IMR-90 (cell line): ENCODE results near the gene WDR48.

Experiments
- BHLHE40 ChIP-seq: fragments of 150-350 bp; IDR thresholded peaks from 2 replicates; pipeline ENCODE4 v1.6.1; 2016; ENCODE audit warnings: mild to moderate bottlenecking, low read depth, low read length
- CEBPB ChIP-seq: IDR thresholded peaks from 2 replicates; pipeline ENCODE4 v1.6.1; 2012; ENCODE audit warnings: low read depth, low read length, improper control_type of control experiment
- CHD1 ChIP-seq: IDR thresholded peaks from 2 replicates; pipeline ENCODE4 v1.6.1; 2012; ENCODE audit warnings: low read depth, low read length, improper control_type of control experiment
- FOS ChIP-seq: fragments of 150-350 bp; IDR thresholded peaks from 2 replicates; pipeline ENCODE4 v1.6.1; 2016; ENCODE audit warnings: low read depth, low read length
- MAFK ChIP-seq: IDR thresholded peaks from 2 replicates; pipeline ENCODE4 v1.6.1; 2012; ENCODE audit warnings: low read depth, low read length, improper control_type of control experiment
- MAZ ChIP-seq: IDR thresholded peaks from 2 replicates; pipeline ENCODE4 v1.6.1; 2012; ENCODE audit warnings: low read depth, mild to moderate bottlenecking, low read length, improper control_type of control experiment, moderate library complexity, borderline replicate concordance
- MXI1 ChIP-seq: IDR thresholded peaks from 2 replicates; pipeline ENCODE4 v1.6.1; 2012; ENCODE audit warnings: low read depth, mild to moderate bottlenecking, low read length, moderate library complexity, borderline replicate concordance
- NFE2L2 ChIP-seq: fragments of 150-350 bp; IDR thresholded peaks from 2 replicates; pipeline ENCODE4 v1.6.1; 2016; ENCODE audit warnings: low read depth, mild to moderate bottlenecking, low read length
- POLR2A ChIP-seq: IDR thresholded peaks from 2 replicates; pipeline ENCODE4 v1.6.1; 2012; ENCODE audit warnings: mild to moderate bottlenecking, low read depth, low read length
- RAD21 ChIP-seq: IDR thresholded peaks from 2 replicates; pipeline ENCODE4 v1.6.1; 2012; ENCODE audit warnings: low read length, improper control_type of control experiment
- RCOR1 ChIP-seq: IDR thresholded peaks from 2 replicates; pipeline ENCODE4 v1.6.1; 2012; ENCODE audit warnings: mild to moderate bottlenecking, low read length, improper control_type of control experiment; ENCODE audit not compliant: insufficient replicate concordance
- SMC3 ChIP-seq: fragments of 150-350 bp; IDR thresholded peaks from 2 replicates; pipeline ENCODE4 v1.6.1; 2016; ENCODE audit warnings: low read depth, mild to moderate bottlenecking, antibody characterized with exemption, low read length, moderate library complexity
- TF ChIP-seq, protein P1 (sequence below): conservative IDR thresholded peaks from 2 replicates; pipeline ENCODE4 v1.5.1; 2012; ENCODE audit warnings: mild to moderate bottlenecking, low read depth, low read length, improper control_type of control experiment
- TF ChIP-seq, protein P2 (sequence below): fragments of 150-350 bp; IDR thresholded peaks from 2 replicates; pipeline ENCODE4 v1.6.1; 2017; ENCODE audit warnings: mild to moderate bottlenecking, antibody characterized with exemption, low read length, low read depth

DNA sequence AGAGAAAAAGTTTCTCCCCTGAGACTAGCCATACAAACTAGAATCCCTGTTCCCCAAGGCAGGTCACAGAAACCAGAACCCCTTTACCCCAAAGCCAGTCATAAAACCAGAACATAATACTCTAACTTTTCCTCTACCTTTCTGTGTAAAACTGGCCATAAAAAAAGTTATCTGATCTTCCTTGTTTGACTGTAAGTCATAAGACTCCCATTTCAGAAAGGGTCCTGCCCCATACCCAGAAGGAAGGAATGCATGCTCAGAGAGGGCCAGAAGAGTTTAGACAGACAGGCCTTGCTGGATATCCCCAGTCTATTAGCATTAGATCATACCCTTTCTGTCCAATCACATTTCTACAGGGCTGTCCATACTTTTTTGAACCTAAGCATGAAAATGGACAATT lies 27.3 kb upstream of the WDR48 start:
- TF ChIP-seq, protein P1, sequence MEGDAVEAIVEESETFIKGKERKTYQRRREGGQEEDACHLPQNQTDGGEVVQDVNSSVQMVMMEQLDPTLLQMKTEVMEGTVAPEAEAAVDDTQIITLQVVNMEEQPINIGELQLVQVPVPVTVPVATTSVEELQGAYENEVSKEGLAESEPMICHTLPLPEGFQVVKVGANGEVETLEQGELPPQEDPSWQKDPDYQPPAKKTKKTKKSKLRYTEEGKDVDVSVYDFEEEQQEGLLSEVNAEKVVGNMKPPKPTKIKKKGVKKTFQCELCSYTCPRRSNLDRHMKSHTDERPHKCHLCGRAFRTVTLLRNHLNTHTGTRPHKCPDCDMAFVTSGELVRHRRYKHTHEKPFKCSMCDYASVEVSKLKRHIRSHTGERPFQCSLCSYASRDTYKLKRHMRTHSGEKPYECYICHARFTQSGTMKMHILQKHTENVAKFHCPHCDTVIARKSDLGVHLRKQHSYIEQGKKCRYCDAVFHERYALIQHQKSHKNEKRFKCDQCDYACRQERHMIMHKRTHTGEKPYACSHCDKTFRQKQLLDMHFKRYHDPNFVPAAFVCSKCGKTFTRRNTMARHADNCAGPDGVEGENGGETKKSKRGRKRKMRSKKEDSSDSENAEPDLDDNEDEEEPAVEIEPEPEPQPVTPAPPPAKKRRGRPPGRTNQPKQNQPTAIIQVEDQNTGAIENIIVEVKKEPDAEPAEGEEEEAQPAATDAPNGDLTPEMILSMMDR, result no peak
- TF ChIP-seq, protein P2, sequence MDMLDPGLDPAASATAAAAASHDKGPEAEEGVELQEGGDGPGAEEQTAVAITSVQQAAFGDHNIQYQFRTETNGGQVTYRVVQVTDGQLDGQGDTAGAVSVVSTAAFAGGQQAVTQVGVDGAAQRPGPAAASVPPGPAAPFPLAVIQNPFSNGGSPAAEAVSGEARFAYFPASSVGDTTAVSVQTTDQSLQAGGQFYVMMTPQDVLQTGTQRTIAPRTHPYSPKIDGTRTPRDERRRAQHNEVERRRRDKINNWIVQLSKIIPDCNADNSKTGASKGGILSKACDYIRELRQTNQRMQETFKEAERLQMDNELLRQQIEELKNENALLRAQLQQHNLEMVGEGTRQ, result no peak
- TF ChIP-seq SMC3 (no peak), POLR2A (no peak), RAD21 (no peak), MAFK (no peak), CHD1 (no peak), BHLHE40 (no peak), FOS (no peak), MAZ (no peak), CEBPB (no peak), NFE2L2 (no peak), RCOR1 (no peak), MXI1 (no peak)
